ENCODE measurements around the gene HOXB7. TPM values are rescaled to one million over a fixed set of nuclear protein-coding genes. Genes with fewer than 3 reads are reported as not detected.

Gene HOXB7
- total RNA-seq, 4 donors from 2014 or later, result 5.3 to 11.5 (median 8.4) TPM

GRCh38 chr17:48625495-48626244 is 14.9 kb upstream of the HOXB7 start:
- no peak for ATAC-seq (ENCODE audit: low FRiP score)
- DNase-seq (ENCODE audit: low spot score), result no peak
- TF ChIP-seq CTCF (IDR thresholded peaks at IDR 0.05), result no peak

- DNase-seq (ENCODE audit: low spot score) (no peak), ATAC-seq (ENCODE audit: low FRiP score) (peak; percentile 43)
- no peak for TF ChIP-seq CTCF (IDR thresholded peaks at IDR 0.05)
These were observed 14.0 kb upstream of the HOXB7 start for GRCh38 chr17:48624544-48625494.

- ATAC-seq (ENCODE audit: low FRiP score) (no peak), DNase-seq (ENCODE audit: low spot score) (no peak)
- no peak for TF ChIP-seq CTCF (IDR thresholded peaks at IDR 0.05)
These were observed 13.3 kb upstream of the HOXB7 start for GRCh38 chr17:48624118-48624517.

- DNase-seq (ENCODE audit: low spot score), result no peak
- no peak for ATAC-seq (ENCODE audit: low FRiP score)
- no peak for TF ChIP-seq CTCF (IDR thresholded peaks at IDR 0.05)
These were observed 12.8 kb upstream of the HOXB7 start for GRCh38 chr17:48623583-48623982.

- ATAC-seq (ENCODE audit: low FRiP score), result no peak
- TF ChIP-seq CTCF (IDR thresholded peaks at IDR 0.05), result no peak
- DNase-seq (ENCODE audit: low spot score), result no peak
These were observed 12.0 kb upstream of the HOXB7 start for GRCh38 chr17:48622857-48623256.

- TF ChIP-seq CTCF (IDR thresholded peaks at IDR 0.05), result no peak
- ATAC-seq (ENCODE audit: low FRiP score) (no peak), DNase-seq (ENCODE audit: low spot score) (no peak)
These were observed 10.9 kb upstream of the HOXB7 start for GRCh38 chr17:48621410-48622392.

All from omental fat pad (tissue), 4 donors.